Fibroblast of villous mesenchyme (primary cell): Measurements from ENCODE around the gene NANP. TPM values are rescaled to one million over a fixed set of nuclear protein-coding genes. Genes with fewer than 3 reads are reported as not detected.
"Not testable (repeated sequence)": the region's sequence is repeated elsewhere in the genome, so short reads cannot be mapped to it uniquely, and the experiment has no call there.

Experiments used
- DNase-seq: peaks from one replicate; pipeline ENCODE4 v3.0.0-alpha.2; 2010; ENCODE audit warnings: low read depth
- H3K4me3 ChIP-seq: 2 replicates; pipeline ENCODE4 v1.5.1; 2011; ENCODE audit warnings: low read depth, mild to moderate bottlenecking, low read length
- CTCF ChIP-seq: IDR thresholded peaks from 2 replicates; pipeline ENCODE4 v1.5.1; 2012; ENCODE audit warnings: low read depth, mild to moderate bottlenecking, low read length; ENCODE audit not compliant: insufficient read depth
- total RNA-seq: library from RNA; depleted of rRNA; stranded (reverse); fragments of >200 nt; gene quantifications from 2 replicates; pipeline ENCODE4 v1.2.3, GENCODE V29; 2012

NANP gene
- total RNA-seq, 1 donor = 16.8 TPM

GRCh38 chr20:25592135-25592852 is 31.5 kb downstream of the NANP start:
- no peak for TF ChIP-seq CTCF
- peak; percentile 49 for DNase-seq
- no peak overlapping the region for H3K4me3 ChIP-seq

- not testable (repeated sequence) for H3K4me3 ChIP-seq, DNase-seq
Measured at GRCh38 chr20:25590778-25591177, 33.0 kb downstream of the NANP start.

GRCh38 chr20:25588491-25588890 is 35.3 kb downstream of the NANP start:
- no peak overlapping the region for H3K4me3 ChIP-seq
- DNase-seq = no peak
- no peak for TF ChIP-seq CTCF

- no peak for TF ChIP-seq CTCF
- DNase-seq = no peak
Measured at GRCh38 chr20:25587536-25587935, 36.3 kb downstream of the NANP start.

GRCh38 chr20:25586877-25587276 is 36.9 kb downstream of the NANP start:
- no peak for TF ChIP-seq CTCF
- no peak for DNase-seq
- no peak overlapping the region for H3K4me3 ChIP-seq

More at GRCh38 chr20:25587536-25587935, 36.3 kb downstream of the NANP start:
- no peak overlapping the region for H3K4me3 ChIP-seq

- peak within 1 kb of the TSS; percentile 67 for H3K4me3 ChIP-seq
- TF ChIP-seq CTCF = no peak
- DNase-seq = peak; percentile 59
Measured at GRCh38 chr20:25584905-25585704, 38.7 kb downstream of the NANP start, which contains the start of gene NINL. Gene NINL, minus strand, starts transcription at chr20:25585531. Its CDS starts 58,944 bp downstream, at chr20:25526587.

- not testable (repeated sequence) for DNase-seq, H3K4me3 ChIP-seq
Measured at GRCh38 chr20:25583607-25584006, 40.2 kb downstream of the NANP start.
